ENCODE data around the gene FGD6. TPM values are rescaled to one million over a fixed set of nuclear protein-coding genes. Genes with fewer than 3 reads are reported as not detected.

The FGD6 gene
- total and polyA plus RNA-seq, 2 of the 4 experiments (the other 2 are of a cell fraction), result 2.6 to 9.5 TPM

- no peak overlapping the region for H3K9ac ChIP-seq (ENCODE audit: low read depth, low read length)
- no peaks in the 10 kb centered on the region for H3K9me3 ChIP-seq (ENCODE audit: control insufficient read depth, insufficient read depth, low read length)
- H2AFZ ChIP-seq (replicated peaks; ENCODE audit: low read length, poor library complexity), result no peak overlapping the region
- no peak overlapping the region for H3K18ac ChIP-seq (ENCODE audit: low read depth, low read length)
- WGBS, 2 experiments (ENCODE audit: extremely low coverage in 2 of 2, insufficient read length in 1 of 2), result no CpG with 5 or more reads among the region's 2 CpGs
- no TSS peak for BruUV-seq (replicated peaks)
- no peak overlapping the region for H3K4me3 ChIP-seq (ENCODE audit: insufficient read depth, low read depth, low read length)
- no peak for DNase-seq
- H4K8ac ChIP-seq (ENCODE audit: low read depth in 2 of 2, low read length in 2 of 2), result no peak overlapping the region
- no peaks in the 10 kb centered on the region for H4K20me1 ChIP-seq (ENCODE audit: insufficient read depth, low read length)
- no peak overlapping the region for H2BK120ac ChIP-seq (ENCODE audit: low read depth, low read length)
- H3K27me3 ChIP-seq (ENCODE audit: control insufficient read depth, insufficient read depth, low read length), result no peaks in the 10 kb centered on the region
- no peak overlapping the region for H3K14ac ChIP-seq (replicated peaks; ENCODE audit: low read depth, low read length)
- intact Hi-C loops (cut with micrococcal nuclease) (no loop called here), in situ Hi-C loops (cut with MboI; ENCODE audit: low sequenced_read_pairs) (no loop called here), dilution Hi-C loops (cut with HindIII; ENCODE audit: low sequenced_read_pairs, unreplicated experiment) (no loop called here)
- H2BK20ac ChIP-seq (ENCODE audit: low read depth, low read length), result no peak overlapping the region
- H3K4ac ChIP-seq (ENCODE audit: low read depth, low read length), result no peak overlapping the region
- H2AK9ac ChIP-seq (replicated peaks; ENCODE audit: low read depth, low read length, poor library complexity), result no peak overlapping the region
- peaks cover 6% of the 10 kb centered on the region for H3K4me1 ChIP-seq (ENCODE audit: control insufficient read depth, insufficient read depth, low read length)
- POLR2A ChIA-PET (ENCODE audit: unreplicated experiment), result interaction anchor here (0.6 kb wide), 1 partner anchor 13 kb away, joined by 10 read pairs; no protein-coding TSS in a partner anchor
- H2BK5ac ChIP-seq (ENCODE audit: low read depth, low read length, poor library complexity, severe bottlenecking), result no peak overlapping the region
- no peak overlapping the region for H2AK5ac ChIP-seq (ENCODE audit: low read depth, low read length)
- no peak overlapping the region for H4K91ac ChIP-seq (ENCODE audit: insufficient read depth, low read depth, low read length)
- H3K27ac ChIP-seq (ENCODE audit: insufficient read depth, low read length), result no peak overlapping the region
- no peak overlapping the region for H3K23ac ChIP-seq (ENCODE audit: low read depth, low read length)
- no peak overlapping the region for H3K56ac ChIP-seq (ENCODE audit: extremely low read depth, insufficient read depth, low read length)
- peaks cover 6% of the 10 kb centered on the region for H3K36me3 ChIP-seq (ENCODE audit: control insufficient read depth, insufficient read depth, low read length)
- no peak overlapping the region for H2BK15ac ChIP-seq (ENCODE audit: low read depth, low read length)
- CTCF ChIA-PET, result interaction anchor here (1.2 kb wide), 1 partner anchor 21 kb away, joined by 3 read pairs; no protein-coding TSS in a partner anchor
- ATAC-seq (ENCODE audit: low read depth), result no peak
- no peak for TF ChIP-seq MAFK (IDR thresholded peaks at IDR 0.05; ENCODE audit: low read depth, low read length)
- TF ChIP-seq CEBPB (IDR thresholded peaks at IDR 0.05; ENCODE audit: low read depth, low read length), result no peak
- TF ChIP-seq MXI1 (IDR thresholded peaks at IDR 0.05; ENCODE audit: borderline replicate concordance, low read depth, low read length), result no peak
- TF ChIP-seq RAD21 (IDR thresholded peaks at IDR 0.05; ENCODE audit: low read length), result no peak
- TF ChIP-seq FOS (IDR thresholded peaks at IDR 0.05; ENCODE audit: low read depth, low read length), result no peak
- no peak for TF ChIP-seq RCOR1 (IDR thresholded peaks at IDR 0.05; ENCODE audit: insufficient replicate concordance, low read length)
- TF ChIP-seq POLR2A (IDR thresholded peaks at IDR 0.05; ENCODE audit: low read depth, low read length), result no peak
- TF ChIP-seq NFE2L2 (IDR thresholded peaks at IDR 0.05; ENCODE audit: low read depth, low read length), result no peak
- no peak for TF ChIP-seq MAZ (IDR thresholded peaks at IDR 0.05; ENCODE audit: borderline replicate concordance, low read depth, low read length)
- TF ChIP-seq, protein P1, sequence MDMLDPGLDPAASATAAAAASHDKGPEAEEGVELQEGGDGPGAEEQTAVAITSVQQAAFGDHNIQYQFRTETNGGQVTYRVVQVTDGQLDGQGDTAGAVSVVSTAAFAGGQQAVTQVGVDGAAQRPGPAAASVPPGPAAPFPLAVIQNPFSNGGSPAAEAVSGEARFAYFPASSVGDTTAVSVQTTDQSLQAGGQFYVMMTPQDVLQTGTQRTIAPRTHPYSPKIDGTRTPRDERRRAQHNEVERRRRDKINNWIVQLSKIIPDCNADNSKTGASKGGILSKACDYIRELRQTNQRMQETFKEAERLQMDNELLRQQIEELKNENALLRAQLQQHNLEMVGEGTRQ (IDR thresholded peaks at IDR 0.05; ENCODE audit: low read depth, low read length), result no peak
- H3K4me2 ChIP-seq (ENCODE audit: low read depth, low read length), result no peak overlapping the region
- no peaks in the 10 kb centered on the region for H3K79me1 ChIP-seq (ENCODE audit: low read depth in 1 of 2, low read length in 2 of 2)
- H4K5ac ChIP-seq (ENCODE audit: low read depth, low read length), result no peak overlapping the region
- no peaks in the 10 kb centered on the region for H3K9me1 ChIP-seq (ENCODE audit: insufficient read depth, low read length)
Measured at GRCh38 chr12:95142431-95143151, 74.7 kb downstream of the FGD6 start.

Measured in IMR-90 (cell line).